ENCODE data around the gene KRTAP10-4. TPM values are rescaled to one million over a fixed set of nuclear protein-coding genes. Genes with fewer than 3 reads are reported as not detected.
"Not testable (repeated sequence)": the region's sequence is repeated elsewhere in the genome, so short reads cannot be mapped to it uniquely, and the experiment has no call there.

KRTAP10-4 gene
- total RNA-seq, 1 donor from 2014 or later = not detected

GRCh38 chr21:44576025-44576420 is 2.5 kb downstream of the KRTAP10-4 start:
- peaks cover 4% of the 10 kb centered on the region for H3K4me1 Mint-ChIP-seq (ENCODE audit: unreplicated experiment)
- peaks cover 15% of the 10 kb centered on the region for H3K27me3 Mint-ChIP-seq (ENCODE audit: unreplicated experiment)
- no peak for TF ChIP-seq CTCF (IDR thresholded peaks at IDR 0.05; ENCODE audit: unreplicated experiment)
- no peak overlapping the region for H3K4me3 Mint-ChIP-seq (ENCODE audit: unreplicated experiment)
- no peaks in the 10 kb centered on the region for H3K9me3 Mint-ChIP-seq (ENCODE audit: unreplicated experiment)
- no peak overlapping the region for H3K27ac Mint-ChIP-seq (ENCODE audit: unreplicated experiment)
- DNase-seq (ENCODE audit: low spot score) = no peak
- peaks cover 10% of the 10 kb centered on the region for H3K36me3 Mint-ChIP-seq (ENCODE audit: low read depth, unreplicated experiment)

- Mint-ChIP-seq H3K4me3 (ENCODE audit: unreplicated experiment) (no peak overlapping the region), H3K27ac (ENCODE audit: unreplicated experiment) (no peak overlapping the region), H3K9me3 (ENCODE audit: unreplicated experiment) (no peaks in the 10 kb centered on the region), H3K4me1 (ENCODE audit: unreplicated experiment) (peaks cover 4% of the 10 kb centered on the region), H3K27me3 (ENCODE audit: unreplicated experiment) (peaks cover 11% of the 10 kb centered on the region), H3K36me3 (ENCODE audit: low read depth, unreplicated experiment) (peaks cover 3% of the 10 kb centered on the region)
- no peak for TF ChIP-seq CTCF (IDR thresholded peaks at IDR 0.05; ENCODE audit: unreplicated experiment)
- DNase-seq (ENCODE audit: low spot score) = no peak
Observed at GRCh38 chr21:44578371-44579055, 5.0 kb downstream of the KRTAP10-4 start.

- TF ChIP-seq CTCF (IDR thresholded peaks at IDR 0.05; ENCODE audit: unreplicated experiment) = no peak
- Mint-ChIP-seq H3K9me3 (ENCODE audit: unreplicated experiment) (no peaks in the 10 kb centered on the region), H3K4me3 (ENCODE audit: unreplicated experiment) (no peak overlapping the region), H3K36me3 (ENCODE audit: low read depth, unreplicated experiment) (peaks cover 3% of the 10 kb centered on the region), H3K27me3 (ENCODE audit: unreplicated experiment) (peaks cover 11% of the 10 kb centered on the region), H3K27ac (ENCODE audit: unreplicated experiment) (no peak overlapping the region), H3K4me1 (ENCODE audit: unreplicated experiment) (peaks cover 4% of the 10 kb centered on the region)
- DNase-seq (ENCODE audit: low spot score) = no peak
Observed at GRCh38 chr21:44579056-44579832, 5.7 kb downstream of the KRTAP10-4 start.

GRCh38 chr21:44579833-44580144 is 6.3 kb downstream of the KRTAP10-4 start:
- TF ChIP-seq CTCF (IDR thresholded peaks at IDR 0.05; ENCODE audit: unreplicated experiment) = no peak
- peaks cover 3% of the 10 kb centered on the region for H3K36me3 Mint-ChIP-seq (ENCODE audit: low read depth, unreplicated experiment)
- peaks cover 4% of the 10 kb centered on the region for H3K4me1 Mint-ChIP-seq (ENCODE audit: unreplicated experiment)
- peaks cover 10% of the 10 kb centered on the region for H3K27me3 Mint-ChIP-seq (ENCODE audit: unreplicated experiment)
- H3K4me3 Mint-ChIP-seq (ENCODE audit: unreplicated experiment) = no peak overlapping the region
- no peak overlapping the region for H3K27ac Mint-ChIP-seq (ENCODE audit: unreplicated experiment)
- H3K9me3 Mint-ChIP-seq (ENCODE audit: unreplicated experiment) = no peaks in the 10 kb centered on the region
- DNase-seq (ENCODE audit: low spot score) = no peak

GRCh38 chr21:44580231-44580821 is 6.8 kb downstream of the KRTAP10-4 start, which contains the start of gene KRTAP10-5:
Gene KRTAP10-5 (minus strand): TSS chr21:44580604. CDS start chr21:44580578, 26 bp downstream.
- not testable (repeated sequence) for DNase-seq (ENCODE audit: low spot score); H3K4me3 Mint-ChIP-seq (ENCODE audit: unreplicated experiment); H3K36me3 Mint-ChIP-seq (ENCODE audit: low read depth, unreplicated experiment); H3K27me3 Mint-ChIP-seq (ENCODE audit: unreplicated experiment); H3K27ac Mint-ChIP-seq (ENCODE audit: unreplicated experiment); H3K4me1 Mint-ChIP-seq (ENCODE audit: unreplicated experiment); H3K9me3 Mint-ChIP-seq (ENCODE audit: unreplicated experiment)
